SU-DHL-6 (cell line): ENCODE data around the gene ZBTB11.
A peak's percentile ranks its signal among the peaks of the same experiment; 100 is the strongest.
"Not testable (repeated sequence)": the region's sequence is repeated elsewhere in the genome, so short reads cannot be mapped to it uniquely, and the experiment has no call there.

Experiments used
- H2AFZ ChIP-seq: fragments of 200-600 bp; sonication (generic); 2 replicates; pipeline ENCODE4 v1.6.1; 2014; ENCODE audit warnings: low read depth, mild to moderate bottlenecking, moderate library complexity, mixed read lengths, antibody characterized with exemption, low read length; ENCODE audit not compliant: severe bottlenecking
- H3F3A ChIP-seq: fragments of 200-600 bp; shearing (Covaris generic); 2 replicates; pipeline ENCODE4 v1.6.0; 2016; ENCODE audit warnings: antibody characterized with exemption, mild to moderate bottlenecking; ENCODE audit not compliant: insufficient read depth
- H3K27ac ChIP-seq: fragments of 200-600 bp; sonication (generic); 2 replicates; pipeline ENCODE4 v1.5.1; 2016; ENCODE audit warnings: low read depth, mild to moderate bottlenecking, low read length, moderate library complexity, mixed read lengths
- H3K27me3 ChIP-seq: fragments of 200-600 bp; sonication (generic), shearing (Covaris generic); 2 replicates; pipeline ENCODE4 v1.6.0; 2014; ENCODE audit warnings: mild to moderate bottlenecking, low read length
- H3K36me3 ChIP-seq: fragments of 200-600 bp; sonication (generic); 2 replicates; pipeline ENCODE4 v1.6.1; 2014; ENCODE audit warnings: mild to moderate bottlenecking, low read length, mixed read lengths
- H3K4me2 ChIP-seq: fragments of 300-600, 200-600 bp; shearing (Covaris generic), sonication (generic); 2 replicates; pipeline ENCODE4 v1.6.0; 2014; ENCODE audit warnings: low read length, low read depth, mild to moderate bottlenecking; ENCODE audit not compliant: poor library complexity, severe bottlenecking
- H3K4me3 ChIP-seq: fragments of 200-600 bp; sonication (generic); 2 replicates; pipeline ENCODE4 v1.5.1; 2014; ENCODE audit warnings: antibody characterized with exemption, low read length, mild to moderate bottlenecking, mixed read lengths; ENCODE audit not compliant: insufficient read depth, poor library complexity, severe bottlenecking
- H3K79me2 ChIP-seq: fragments of 200-600 bp; sonication (generic); 2 replicates; pipeline ENCODE4 v1.6.1; 2014; ENCODE audit warnings: mild to moderate bottlenecking, low read length, moderate library complexity; ENCODE audit not compliant: insufficient read depth
- H3K9ac ChIP-seq: fragments of 200-600 bp; sonication (generic); 2 replicates; pipeline ENCODE4 v1.7.0; 2014; ENCODE audit warnings: mild to moderate bottlenecking, low read length
- H3K9me2 ChIP-seq: fragments of 200-600 bp; sonication (generic); replicated peaks from 2 replicates; pipeline ENCODE4 v1.6.1; 2014; ENCODE audit warnings: low read length; ENCODE audit not compliant: insufficient read depth
- H3K9me3 ChIP-seq: fragments of 200-600 bp; sonication (generic); 2 replicates; pipeline ENCODE4 v1.6.1; 2014; ENCODE audit warnings: low read length, mixed read lengths; ENCODE audit not compliant: insufficient read depth
- H4K20me1 ChIP-seq: fragments of 200-600 bp; sonication (generic); 2 replicates; pipeline ENCODE4 v1.6.1; 2014; ENCODE audit warnings: low read depth, mild to moderate bottlenecking, antibody characterized with exemption, low read length, moderate library complexity, mixed read lengths
- CTCF ChIP-seq: fragments of 200-600 bp; sonication (generic); IDR thresholded peaks from one replicate; pipeline ENCODE4 v1.5.1; 2017; ENCODE audit warnings: antibody characterized with exemption, mild to moderate bottlenecking, low read length, moderate library complexity; ENCODE audit not compliant: insufficient read depth, poor library complexity, severe bottlenecking
- EZH2phosphoT487 ChIP-seq: fragments of 200-600 bp; sonication (generic), shearing (Covaris generic); conservative IDR thresholded peaks from 2 replicates; pipeline ENCODE4 v1.6.1; 2018; ENCODE audit warnings: mild to moderate bottlenecking, antibody characterized with exemption, low read length, moderate library complexity, mixed read lengths

Gene ZBTB11

GRCh38 chr3:101695779-101696372, 18.9 kb upstream of the ZBTB11 start:
- no peak overlapping the region for H3K27ac ChIP-seq
- H2AFZ ChIP-seq = no peak overlapping the region
- H3K4me2 ChIP-seq = no peak overlapping the region
- no peak overlapping the region for H3K9ac ChIP-seq
- TF ChIP-seq CTCF = peak; percentile 47
- no peak for TF ChIP-seq EZH2phosphoT487
- no peaks in the 10 kb centered on the region for H3K36me3 ChIP-seq
- H3F3A ChIP-seq = 0 out of 2 replicates have a peak, but pooled peaks cover under 1% of the 10 kb centered on the region
- no peak overlapping the region for H3K4me3 ChIP-seq
- no peaks in the 10 kb centered on the region for H3K9me2 ChIP-seq
- H3K27me3 ChIP-seq = no peaks in the 10 kb centered on the region
- H3K9me3 ChIP-seq = no peaks in the 10 kb centered on the region
- H4K20me1 ChIP-seq = no peaks in the 10 kb centered on the region
- no peaks in the 10 kb centered on the region for H3K79me2 ChIP-seq

GRCh38 chr3:101694836-101695235, 17.9 kb upstream of the ZBTB11 start:
- H3K4me2 ChIP-seq, H3K9me2 ChIP-seq, H3K79me2 ChIP-seq, H2AFZ ChIP-seq, H3K4me3 ChIP-seq, H3K27ac ChIP-seq, H3K9me3 ChIP-seq, H3K9ac ChIP-seq, H4K20me1 ChIP-seq, H3K36me3 ChIP-seq, H3F3A ChIP-seq, H3K27me3 ChIP-seq: not testable (repeated sequence)

- H4K20me1 ChIP-seq, H3K9me3 ChIP-seq, H2AFZ ChIP-seq, H3K27me3 ChIP-seq, H3K4me3 ChIP-seq, H3K79me2 ChIP-seq, H3K27ac ChIP-seq, H3K4me2 ChIP-seq, H3K9me2 ChIP-seq, H3K9ac ChIP-seq, H3K36me3 ChIP-seq: not testable (repeated sequence)
- peak; percentile 28 for TF ChIP-seq CTCF
- H3F3A ChIP-seq = peaks cover 12% of the 10 kb centered on the region
Observed at GRCh38 chr3:101693540-101693939, 16.6 kb upstream of the ZBTB11 start.

GRCh38 chr3:101691685-101692671, 15.0 kb upstream of the ZBTB11 start:
- not testable (repeated sequence) for H3K27ac ChIP-seq, H3K36me3 ChIP-seq, H3K79me2 ChIP-seq, H3K4me2 ChIP-seq, H3K9me3 ChIP-seq, H2AFZ ChIP-seq, H3K9ac ChIP-seq, H4K20me1 ChIP-seq, H3K4me3 ChIP-seq, H3K9me2 ChIP-seq, H3K27me3 ChIP-seq
- peaks cover 19% of the 10 kb centered on the region for H3F3A ChIP-seq
